Smooth muscle cell of the umbilical artery (primary cell): ENCODE results near the gene SH2D3C. TPM values are rescaled to one million over a fixed set of nuclear protein-coding genes. Genes with fewer than 3 reads are reported as not detected.

ENCODE experiments used
- total RNA-seq: library from RNA; depleted of rRNA; stranded (reverse); fragments of >200 nt; gene quantifications from 2 replicates; pipeline ENCODE4 v1.2.3, GENCODE V29; 2014

SH2D3C gene, protein sequence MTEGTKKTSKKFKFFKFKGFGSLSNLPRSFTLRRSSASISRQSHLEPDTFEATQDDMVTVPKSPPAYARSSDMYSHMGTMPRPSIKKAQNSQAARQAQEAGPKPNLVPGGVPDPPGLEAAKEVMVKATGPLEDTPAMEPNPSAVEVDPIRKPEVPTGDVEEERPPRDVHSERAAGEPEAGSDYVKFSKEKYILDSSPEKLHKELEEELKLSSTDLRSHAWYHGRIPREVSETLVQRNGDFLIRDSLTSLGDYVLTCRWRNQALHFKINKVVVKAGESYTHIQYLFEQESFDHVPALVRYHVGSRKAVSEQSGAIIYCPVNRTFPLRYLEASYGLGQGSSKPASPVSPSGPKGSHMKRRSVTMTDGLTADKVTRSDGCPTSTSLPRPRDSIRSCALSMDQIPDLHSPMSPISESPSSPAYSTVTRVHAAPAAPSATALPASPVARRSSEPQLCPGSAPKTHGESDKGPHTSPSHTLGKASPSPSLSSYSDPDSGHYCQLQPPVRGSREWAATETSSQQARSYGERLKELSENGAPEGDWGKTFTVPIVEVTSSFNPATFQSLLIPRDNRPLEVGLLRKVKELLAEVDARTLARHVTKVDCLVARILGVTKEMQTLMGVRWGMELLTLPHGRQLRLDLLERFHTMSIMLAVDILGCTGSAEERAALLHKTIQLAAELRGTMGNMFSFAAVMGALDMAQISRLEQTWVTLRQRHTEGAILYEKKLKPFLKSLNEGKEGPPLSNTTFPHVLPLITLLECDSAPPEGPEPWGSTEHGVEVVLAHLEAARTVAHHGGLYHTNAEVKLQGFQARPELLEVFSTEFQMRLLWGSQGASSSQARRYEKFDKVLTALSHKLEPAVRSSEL
- 0.18 and 0.30 TPM in 2 replicates for total RNA-seq

DNA sequence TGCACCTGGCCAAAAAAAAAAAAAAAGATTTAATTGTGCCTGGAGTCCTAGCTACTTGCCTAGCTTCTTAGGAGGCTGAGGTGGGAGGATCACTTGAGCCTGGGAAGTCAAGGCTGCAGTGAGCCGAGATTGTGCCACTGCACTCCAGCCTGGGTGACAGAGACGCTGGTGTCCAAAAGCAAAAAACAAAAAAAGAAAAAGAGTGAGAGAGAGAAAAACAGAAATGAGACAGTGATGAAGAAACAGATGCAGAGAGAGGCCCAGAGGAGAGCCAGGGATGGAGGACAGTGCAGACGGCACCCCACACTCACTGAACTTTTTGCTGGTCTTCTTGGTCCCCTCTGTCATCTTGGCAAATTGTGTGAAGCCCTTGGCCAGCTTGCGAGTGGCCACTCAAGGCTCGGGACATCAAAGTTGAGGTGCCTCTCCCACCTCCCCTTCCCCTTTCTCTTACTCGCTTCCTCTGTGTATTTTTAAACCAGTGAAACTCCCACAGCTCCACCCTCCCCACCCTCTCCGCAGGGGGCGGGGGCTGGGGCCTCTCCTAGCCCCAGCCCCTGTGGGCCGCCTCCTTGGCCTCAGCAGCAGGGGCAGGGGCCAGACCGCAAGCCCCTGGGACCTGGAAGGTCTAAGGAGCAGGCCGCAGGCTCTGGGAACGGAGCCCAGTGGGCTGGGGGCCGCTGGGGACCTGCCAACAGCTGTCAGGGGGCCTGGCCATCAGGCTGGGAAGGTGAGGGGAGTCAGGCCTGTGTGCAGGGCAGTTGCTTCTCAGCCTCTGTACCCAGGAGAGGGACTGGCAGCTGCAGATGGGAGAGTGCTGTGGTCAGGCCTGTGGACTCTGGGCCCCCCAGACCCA is at the start of gene SH2D3C:
Gene SH2D3C, minus strand, starts transcription at position 387 of the 856 bp plus-strand sequence. Its CDS starts 39 bp downstream, at position 348.

DNA sequence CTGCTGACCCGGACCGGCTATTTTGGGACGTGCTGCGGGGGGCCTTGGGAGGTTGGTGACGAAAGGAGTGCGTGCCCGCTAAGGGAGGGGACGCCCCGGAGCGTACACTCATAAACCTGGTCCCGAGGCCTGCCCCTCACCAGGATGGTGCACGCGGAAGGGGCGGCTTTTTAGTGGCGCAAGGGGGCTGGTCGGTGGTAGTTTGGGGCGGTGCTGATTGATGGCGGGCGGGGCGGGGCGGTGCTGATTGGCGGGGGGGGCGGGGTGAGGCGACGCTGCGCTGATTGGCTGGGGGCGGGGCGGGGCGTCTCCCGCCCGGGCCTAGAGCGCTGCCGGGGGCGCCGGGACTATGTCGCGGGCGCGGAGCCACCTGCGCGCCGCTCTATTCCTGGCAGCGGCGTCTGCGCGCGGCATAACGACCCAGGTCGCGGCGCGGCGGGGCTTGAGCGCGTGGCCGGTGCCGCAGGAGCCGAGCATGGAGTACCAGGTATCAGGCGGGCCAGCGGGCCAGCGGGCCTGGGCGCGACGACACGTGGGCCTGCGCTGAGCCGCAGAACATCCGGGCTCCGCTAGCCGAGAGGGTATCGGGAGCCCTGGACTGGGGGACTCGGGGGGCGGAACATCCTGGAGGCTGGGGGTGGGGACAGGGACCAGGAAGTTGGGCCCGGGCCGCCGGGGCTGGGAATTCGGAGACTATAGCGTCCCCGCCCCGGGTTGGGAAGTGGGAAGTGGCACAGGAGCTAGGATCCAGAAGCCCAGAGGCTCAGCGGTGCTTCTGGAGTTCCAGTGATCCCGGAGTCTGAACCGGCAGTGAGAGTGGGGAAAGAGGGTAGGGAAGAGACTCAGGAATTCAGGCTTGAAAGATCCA is 24.3 kb upstream of the SH2D3C start, which contains the start of gene FPGS:
Gene FPGS, plus strand, starts transcription at position 307 of the 868 bp plus-strand sequence. Its CDS starts 43 bp downstream, at position 350.

DNA sequence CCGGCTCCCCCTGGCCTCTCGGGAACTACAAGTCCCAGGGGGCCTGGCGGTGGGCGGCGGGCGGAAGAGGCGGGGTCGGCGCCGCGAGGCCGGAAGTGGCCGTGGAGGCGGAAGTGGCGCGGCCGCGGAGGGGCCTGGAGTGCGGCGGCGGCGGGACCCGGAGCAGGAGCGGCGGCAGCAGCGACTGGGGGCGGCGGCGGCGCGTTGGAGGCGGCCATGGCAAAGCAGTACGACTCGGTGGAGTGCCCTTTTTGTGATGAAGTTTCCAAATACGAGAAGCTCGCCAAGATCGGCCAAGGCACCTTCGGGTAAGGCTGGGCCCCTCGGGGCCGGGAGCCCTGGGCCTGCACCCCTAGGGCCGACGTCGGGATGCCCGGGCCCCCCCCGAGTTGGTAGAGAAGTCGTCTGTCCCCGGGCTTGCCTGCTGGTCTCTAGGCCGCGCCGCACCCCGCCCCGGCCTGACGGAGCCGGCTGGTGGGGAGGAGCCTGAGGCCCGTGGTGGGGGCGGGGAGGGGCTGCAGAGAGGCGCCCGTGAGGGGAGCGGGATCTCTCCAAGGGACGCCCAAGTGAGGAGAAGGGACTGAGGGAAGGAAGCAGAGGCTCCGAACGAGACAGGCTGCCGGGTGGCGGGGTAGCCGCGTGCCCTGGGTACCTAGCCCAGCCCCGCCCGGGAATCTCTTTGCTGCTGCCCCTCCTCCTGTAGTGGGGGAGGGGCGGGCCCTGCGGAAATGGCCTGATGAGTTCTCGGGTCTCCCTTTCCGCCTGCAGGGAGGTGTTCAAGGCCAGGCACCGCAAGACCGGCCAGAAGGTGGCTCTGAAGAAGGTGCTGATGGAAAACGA is 7.7 kb upstream of the SH2D3C start, which contains the start of gene CDK9:
Gene CDK9, plus strand, starts transcription at position 102 of the 840 bp plus-strand sequence. Its CDS starts 115 bp downstream, at position 217.

DNA sequence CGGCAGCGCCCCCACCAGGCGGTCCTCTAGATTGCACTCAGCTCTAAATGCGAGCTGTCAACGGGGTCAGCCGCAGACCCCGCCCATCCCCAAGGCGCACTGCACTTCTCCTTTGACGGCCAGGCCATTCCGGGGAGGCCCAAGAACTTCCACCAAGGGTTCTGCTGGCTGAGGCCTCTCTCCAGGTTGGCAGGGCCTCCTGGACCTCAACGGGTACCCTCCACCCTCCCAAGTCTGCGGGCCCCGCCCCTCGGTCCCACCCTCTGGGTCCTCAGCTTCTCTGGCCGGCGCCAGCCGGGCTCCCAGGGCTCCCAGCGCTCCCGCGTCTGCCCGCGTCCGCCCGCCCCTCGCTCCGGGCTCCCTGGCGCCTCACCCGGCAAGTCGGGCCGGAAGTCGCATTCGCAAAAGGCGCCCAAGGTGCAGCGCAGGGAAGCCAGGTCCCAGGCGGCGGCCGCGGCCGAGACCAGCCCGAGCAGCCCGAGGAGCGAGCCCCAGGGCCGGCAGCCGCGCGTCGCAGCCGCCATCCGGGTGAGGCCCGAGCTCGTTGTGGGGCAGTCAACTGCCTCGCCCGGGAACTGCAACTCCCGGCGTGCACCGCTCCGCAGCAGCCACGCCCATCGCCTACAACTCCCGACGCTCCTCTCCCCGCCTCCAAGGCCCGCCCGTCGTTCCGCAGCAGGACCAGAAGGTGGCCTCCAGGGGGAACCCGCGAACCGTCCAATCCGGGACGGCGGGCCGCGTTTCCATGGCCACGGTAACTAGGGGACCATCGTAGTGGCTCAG is 43.5 kb downstream of the SH2D3C start, which contains the start of gene TOR2A:
Gene TOR2A, minus strand, starts transcription at position 548 of the 783 bp plus-strand sequence. Its CDS starts 24 bp downstream, at position 524.

DNA sequence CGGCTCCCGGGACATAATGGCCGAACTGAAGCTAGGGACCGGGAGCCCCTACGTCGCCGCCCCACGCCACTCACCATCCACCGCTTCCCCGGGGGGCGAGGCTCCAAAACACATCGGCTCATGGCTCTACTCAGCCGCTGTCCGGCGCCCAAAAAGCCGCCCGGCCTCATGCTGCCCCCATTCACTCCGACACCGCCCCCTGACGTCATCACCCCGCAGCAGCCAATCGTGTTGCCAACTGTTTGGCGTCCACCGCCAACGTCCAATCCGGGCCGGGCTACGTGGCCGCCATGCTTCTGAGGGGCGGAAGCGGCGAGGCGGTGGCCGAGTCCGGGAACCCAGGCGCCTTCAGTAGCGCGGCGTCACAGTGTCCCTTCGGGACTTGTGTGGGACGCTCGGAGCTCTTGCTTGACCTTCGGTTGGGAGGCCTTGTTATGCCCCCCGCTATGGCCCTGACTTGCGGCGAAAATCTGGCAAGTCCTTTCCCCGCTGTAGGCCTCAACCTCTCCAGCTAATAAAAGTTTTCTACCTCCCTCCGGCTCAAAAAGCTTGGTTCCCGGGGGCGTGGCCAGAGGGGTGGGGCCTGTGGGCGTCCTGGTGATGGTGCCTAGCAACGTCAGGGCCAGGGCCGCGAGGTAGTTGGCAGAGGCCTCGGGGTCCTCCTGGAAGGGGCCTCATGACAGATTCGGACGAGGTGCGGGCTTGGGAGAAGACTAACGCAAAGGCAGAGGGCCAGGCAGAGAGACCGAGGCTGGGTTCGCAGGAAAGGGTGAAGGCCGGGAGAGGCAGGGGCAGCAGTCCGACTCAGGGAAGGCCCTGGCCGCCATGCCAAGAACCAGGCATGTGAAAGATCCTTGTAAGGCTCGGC is 62.8 kb downstream of the SH2D3C start, which contains the start of the genes PTRH1 and TTC16:
Gene PTRH1, minus strand, starts transcription at position 194 of the 868 bp plus-strand sequence. Its CDS starts 24 bp downstream, at position 170.
Gene TTC16, plus strand, starts transcription at position 610 of the 868 bp plus-strand sequence. Its CDS starts 67 bp downstream, at position 677.

DNA sequence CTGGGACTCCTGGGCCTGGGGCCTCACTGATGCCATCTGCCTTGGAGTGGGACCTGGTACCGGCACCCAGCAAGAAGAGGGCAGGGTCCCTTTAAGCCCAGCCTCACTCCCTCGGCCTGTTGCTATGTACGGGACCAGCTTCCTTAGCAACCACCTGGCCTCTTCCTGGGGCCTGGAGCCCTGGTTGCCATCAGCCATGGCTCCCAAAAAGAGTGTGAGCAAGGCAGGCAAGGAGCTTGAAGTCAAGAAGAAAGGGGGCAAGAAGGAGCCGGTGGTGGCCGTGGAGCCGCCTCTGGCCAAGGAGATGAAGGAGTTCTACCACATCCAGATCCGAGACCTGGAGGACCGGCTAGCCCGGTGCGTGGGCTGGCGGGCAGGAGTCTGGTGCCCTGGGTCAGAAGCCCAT is 71.6 kb downstream of the SH2D3C start, which contains the start of gene CFAP157:
Gene CFAP157, plus strand, starts transcription at position 153 of the 406 bp plus-strand sequence. Its CDS starts 44 bp downstream, at position 197.

Other genes with a start within 250 kb of the SH2D3C start
- 37.7 and 50.8 TPM in 2 replicates for gene STXBP1, start 166.4 kb downstream of the SH2D3C start, total RNA-seq
- not detected in 2 replicates for gene CFAP157, start 71.7 kb downstream of the SH2D3C start, total RNA-seq
- gene PTRH1, start 63.0 kb downstream of the SH2D3C start, total RNA-seq, result 9.8 and 11.4 TPM in 2 replicates
- 0.05 TPM in 1 of 2 replicates, not detected in the other for gene TTC16, start 62.6 kb downstream of the SH2D3C start, total RNA-seq
- gene TOR2A, start 43.4 kb downstream of the SH2D3C start, total RNA-seq, result 1.8 and 4.1 TPM in 2 replicates
- 43.1 and 49.5 TPM in 2 replicates for gene CDK9, start 7.4 kb upstream of the SH2D3C start, total RNA-seq
- 49.9 and 78.1 TPM in 2 replicates for gene FPGS, start 24.2 kb upstream of the SH2D3C start, total RNA-seq
- 16.0 and 31.6 TPM in 2 replicates for gene ENG, start 76.0 kb upstream of the SH2D3C start, total RNA-seq
- 27.9 and 36.2 TPM in 2 replicates for gene AK1, start 99.0 kb upstream of the SH2D3C start, total RNA-seq
- gene ST6GALNAC6, start 120.9 kb upstream of the SH2D3C start, total RNA-seq, result 20.5 and 25.0 TPM in 2 replicates
- 24.1 and 59.5 TPM in 2 replicates for gene ST6GALNAC4, start 138.4 kb upstream of the SH2D3C start, total RNA-seq
- gene PIP5KL1, start 152.1 kb upstream of the SH2D3C start, total RNA-seq, result 1.5 and 2.3 TPM in 2 replicates
- 8.9 and 13.2 TPM in 2 replicates for gene DPM2, start 159.2 kb upstream of the SH2D3C start, total RNA-seq
- 10.1 and 20.0 TPM in 2 replicates for gene EEIG1, start 202.3 kb upstream of the SH2D3C start, total RNA-seq